Stimulated activated effector memory CD8-positive, alpha-beta T cell treated with anti-CD3 and anti-CD28 coated beads, Interleukin-12 subunit alpha, Interleukin-12 subunit beta, amount 100 ng/mL, for 72 hours (primary cell): ENCODE data around the gene ZBTB7A.
A peak's percentile ranks its signal among the peaks of the same experiment; 100 is the strongest.

Source experiments
- ATAC-seq: fragments of 150-1000 bp; cut with Tn5 transposase; 2 replicates; pipeline ENCODE4 v1.10.0; 2021
- DNase-seq, 2 donors: peaks; one replicate each; pipeline ENCODE4 v3.0.0; 2021 to 2022; ENCODE audit warnings: low spot score in 2 of 2
- H3K27ac Mint-ChIP-seq: one replicate; pipeline ENCODE4 v1.8.0; 2022; ENCODE audit warnings: mild to moderate bottlenecking, mixed read lengths
- H3K36me3 Mint-ChIP-seq: one replicate; pipeline ENCODE4 v1.8.0; 2022; ENCODE audit warnings: mild to moderate bottlenecking, mixed read lengths
- H3K4me1 Mint-ChIP-seq: one replicate; pipeline ENCODE4 v1.8.0; 2022; ENCODE audit warnings: mixed read lengths
- H3K4me3 Mint-ChIP-seq: one replicate; pipeline ENCODE4 v1.8.0; 2022; ENCODE audit warnings: mild to moderate bottlenecking, mixed read lengths
- H3K9me3 Mint-ChIP-seq: one replicate; pipeline ENCODE4 v1.8.0; 2022; ENCODE audit warnings: mixed read lengths

Gene ZBTB7A

DNA sequence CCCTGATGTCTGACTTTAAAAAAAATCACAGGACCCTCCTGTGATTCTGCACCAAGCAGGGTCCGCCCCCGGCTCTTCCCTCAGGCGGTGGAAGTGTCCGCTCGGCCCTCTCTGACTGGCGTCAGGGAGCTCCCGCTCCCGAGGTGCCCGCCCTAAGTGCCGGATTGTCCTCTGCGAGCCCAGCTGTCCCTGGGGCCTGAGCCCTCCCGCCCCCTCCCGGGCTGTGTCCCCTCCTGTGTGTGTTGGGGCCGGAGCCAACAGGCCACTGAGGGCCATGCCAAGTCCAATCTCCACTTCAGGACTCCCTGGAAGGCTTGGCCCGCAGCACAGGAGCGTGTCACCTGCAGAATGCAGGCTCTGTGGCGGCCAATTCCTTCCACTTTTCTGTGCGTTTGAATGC is 31.8 kb upstream of the ZBTB7A start:
- no peak for ATAC-seq
- Mint-ChIP-seq H3K9me3 (no peaks in the 10 kb centered on the region), H3K36me3 (peaks cover 64% of the 10 kb centered on the region), H3K4me1 (peaks cover 6% of the 10 kb centered on the region), H3K4me3 (no peak overlapping the region), H3K27ac (no peak overlapping the region)
- no peak for DNase-seq

DNA sequence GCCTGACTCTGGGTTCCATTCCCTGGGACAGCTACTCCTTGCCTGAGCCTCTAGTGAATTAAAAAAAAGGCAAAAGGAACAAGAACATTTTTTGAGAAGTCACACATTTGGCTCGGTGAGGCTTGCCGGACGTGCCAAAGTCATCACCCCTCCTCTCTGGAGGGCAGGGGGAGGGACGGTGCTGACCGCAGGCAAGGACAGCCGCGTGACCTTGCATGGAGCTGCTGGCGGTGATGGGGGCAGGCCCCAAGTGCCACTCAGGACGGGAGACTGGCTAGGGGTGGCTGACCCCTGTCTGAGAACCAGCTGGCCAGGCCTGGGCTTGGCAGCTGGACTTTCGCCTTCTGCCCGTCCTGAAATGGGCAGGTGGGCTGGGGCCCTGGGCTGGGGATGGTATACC is 30.8 kb upstream of the ZBTB7A start:
- ATAC-seq: no peak
- Mint-ChIP-seq H3K4me3 (no peak overlapping the region), H3K36me3 (peaks cover 71% of the 10 kb centered on the region), H3K9me3 (no peaks in the 10 kb centered on the region), H3K27ac (peak overlapping the region; percentile 65), H3K4me1 (peaks cover 4% of the 10 kb centered on the region)
- DNase-seq: no peak

DNA sequence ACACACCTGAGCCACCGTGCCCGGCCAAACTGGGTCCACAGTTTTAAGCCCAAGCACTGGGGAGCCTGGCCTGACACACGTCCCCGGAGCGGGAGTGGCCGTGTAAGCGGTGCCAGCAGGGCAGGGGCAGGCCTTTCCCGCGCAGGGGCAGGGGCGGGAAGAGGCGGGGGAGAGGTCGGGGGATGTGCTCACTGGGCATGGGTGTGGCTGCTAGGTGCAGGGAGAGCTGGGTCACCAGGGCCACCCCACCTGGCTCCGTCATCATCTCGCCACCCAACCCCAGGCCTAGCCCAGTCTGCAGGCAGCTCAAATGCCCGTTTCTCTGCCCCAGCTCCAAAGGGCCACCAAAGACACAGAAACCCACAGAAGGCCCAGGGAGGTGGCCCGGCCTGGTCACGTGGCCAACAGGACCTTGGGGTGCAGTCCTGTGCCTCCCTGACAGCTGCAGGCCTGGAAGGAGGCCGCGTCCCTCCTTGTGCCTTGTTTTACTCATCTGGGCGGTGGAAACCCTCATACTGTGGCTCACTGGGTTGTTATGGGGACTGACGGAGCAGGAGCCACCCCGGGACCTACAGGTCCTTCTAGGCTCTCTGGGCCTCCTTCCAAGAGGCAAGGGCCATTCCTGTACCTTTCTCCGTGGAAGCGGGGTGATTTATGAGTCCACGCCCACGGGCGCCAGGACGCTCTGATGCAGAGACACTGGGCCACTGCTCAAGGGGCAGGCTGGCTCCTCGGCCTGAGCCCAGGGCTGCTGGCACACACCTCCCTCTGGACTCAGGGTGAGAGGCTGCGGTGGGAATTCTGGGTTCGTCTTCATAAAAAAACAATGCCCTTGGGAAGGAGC is 29.6 kb upstream of the ZBTB7A start:
- peaks cover 4% of the 10 kb centered on the region for H3K4me1 Mint-ChIP-seq
- no peak overlapping the region for H3K4me3 Mint-ChIP-seq
- peak overlapping the region; percentile 65 for H3K27ac Mint-ChIP-seq
- peaks cover 65% of the 10 kb centered on the region for H3K36me3 Mint-ChIP-seq
- ATAC-seq (no peak), DNase-seq (no peak)
- no peaks in the 10 kb centered on the region for H3K9me3 Mint-ChIP-seq

DNA sequence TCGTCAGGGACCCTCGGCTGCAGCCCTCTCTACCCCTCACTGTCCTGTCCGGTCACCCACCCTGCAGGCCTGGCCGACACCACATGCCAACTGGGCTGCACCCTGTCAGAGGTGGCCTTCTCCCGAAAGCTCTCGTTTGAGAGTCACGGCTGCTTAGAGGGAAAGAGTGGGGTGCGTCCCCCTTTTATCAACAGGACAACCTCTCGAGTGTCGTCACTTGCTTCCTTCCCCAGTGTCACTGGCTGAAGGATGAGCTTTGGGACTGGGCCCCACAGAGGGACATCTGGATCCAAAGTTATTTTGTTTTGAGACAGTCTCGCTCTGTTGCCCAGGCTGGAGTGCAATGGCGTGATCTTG is 28.8 kb upstream of the ZBTB7A start:
- H3K4me1 Mint-ChIP-seq: peaks cover 7% of the 10 kb centered on the region
- no peak for ATAC-seq
- no peaks in the 10 kb centered on the region for H3K9me3 Mint-ChIP-seq
- no peak overlapping the region for H3K4me3 Mint-ChIP-seq
- DNase-seq: no peak
- H3K36me3 Mint-ChIP-seq: peaks cover 61% of the 10 kb centered on the region
- no peak overlapping the region for H3K27ac Mint-ChIP-seq

DNA sequence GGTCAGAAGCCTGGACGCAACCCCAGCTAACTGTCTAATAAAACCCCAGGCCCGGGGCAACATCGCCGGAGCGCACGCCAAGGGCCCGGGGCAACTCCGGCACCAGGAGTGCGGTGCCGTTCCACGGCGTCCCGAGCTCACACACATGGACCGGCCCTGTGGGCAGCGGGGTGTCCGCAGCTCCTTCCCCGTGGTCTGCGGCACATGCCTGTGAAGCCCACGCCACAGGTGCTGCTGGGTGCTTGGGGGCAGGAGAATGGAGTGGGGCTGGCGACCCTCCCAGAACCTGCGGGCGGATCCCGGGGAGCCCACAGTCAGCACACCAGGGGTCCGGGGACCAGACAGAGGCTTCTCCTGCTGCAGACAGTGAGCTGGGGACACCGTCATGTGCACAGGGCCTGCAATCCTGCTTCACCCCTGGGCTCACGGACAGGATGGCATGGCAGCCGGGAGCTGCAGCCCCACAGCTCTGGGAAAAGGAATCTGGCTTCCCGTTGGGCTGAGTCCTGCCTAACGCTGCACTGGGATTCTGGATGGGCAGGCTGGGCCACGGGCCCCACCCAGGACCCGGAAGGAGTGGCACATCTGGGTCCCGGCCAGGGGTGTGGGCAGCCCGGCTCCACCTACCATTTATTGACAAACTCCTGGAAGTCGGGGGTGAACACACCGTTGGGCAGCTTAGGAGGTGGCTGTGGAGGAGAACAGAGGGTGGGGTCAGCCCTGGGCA is 28.2 kb upstream of the ZBTB7A start:
- ATAC-seq (no peak), DNase-seq (no peak)
- H3K9me3 Mint-ChIP-seq: no peaks in the 10 kb centered on the region
- H3K27ac Mint-ChIP-seq: no peak overlapping the region
- H3K36me3 Mint-ChIP-seq: peaks cover 56% of the 10 kb centered on the region
- peaks cover 13% of the 10 kb centered on the region for H3K4me1 Mint-ChIP-seq
- no peak overlapping the region for H3K4me3 Mint-ChIP-seq

DNA sequence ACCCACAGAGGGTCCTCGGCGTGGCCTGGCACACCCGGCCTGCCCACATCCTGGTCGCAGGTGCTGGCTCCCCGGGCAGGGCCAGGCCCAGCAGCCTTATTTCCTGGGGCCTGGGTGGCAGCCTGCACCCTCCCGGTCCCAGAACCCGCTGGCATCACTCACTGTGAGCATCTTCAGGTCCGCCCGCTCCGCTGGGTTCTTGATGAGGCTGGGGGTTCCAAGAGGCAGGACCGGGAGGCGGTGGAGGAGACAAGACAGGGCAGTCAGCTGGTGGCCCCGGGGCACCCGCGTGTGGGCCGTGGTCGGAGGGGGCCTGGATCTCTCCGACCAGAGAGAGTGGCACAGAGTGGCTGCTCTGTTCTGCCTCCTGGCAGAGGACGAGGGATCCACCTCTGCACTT is 27.6 kb upstream of the ZBTB7A start:
- no peak for ATAC-seq
- no peaks in the 10 kb centered on the region for H3K9me3 Mint-ChIP-seq
- H3K36me3 Mint-ChIP-seq: peaks cover 56% of the 10 kb centered on the region
- H3K4me1 Mint-ChIP-seq: peaks cover 19% of the 10 kb centered on the region
- DNase-seq: no peak
- no peak overlapping the region for H3K4me3 Mint-ChIP-seq
- H3K27ac Mint-ChIP-seq: no peak overlapping the region

DNA sequence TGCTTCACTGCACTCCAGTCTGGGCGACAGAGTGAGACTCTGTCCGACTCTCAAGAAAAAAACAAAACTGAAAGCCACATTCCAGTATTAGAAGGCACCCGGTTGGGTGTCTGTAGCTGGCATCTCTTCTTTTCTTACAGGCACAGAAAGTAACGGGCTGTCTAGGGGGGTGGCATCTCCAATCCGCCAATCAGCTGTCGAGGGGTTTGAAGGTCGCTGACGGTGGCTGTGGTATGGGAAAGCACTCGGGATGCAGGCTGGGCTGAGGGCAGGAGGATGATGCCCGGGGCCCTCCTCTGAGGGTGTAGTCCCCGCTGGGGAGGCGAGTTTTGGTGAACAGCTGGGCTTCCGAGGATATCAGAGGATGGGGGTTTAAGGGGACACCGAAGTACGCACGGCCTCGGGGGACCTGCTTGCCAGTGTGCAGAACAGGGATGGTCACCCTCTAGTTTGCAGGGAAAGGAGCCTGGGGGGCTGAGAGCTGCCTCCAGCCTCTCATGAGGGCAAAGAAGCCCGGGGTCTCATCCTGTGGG is 27.0 kb upstream of the ZBTB7A start:
- ATAC-seq (no peak), DNase-seq (no peak)
- Mint-ChIP-seq H3K4me1 (peaks cover 23% of the 10 kb centered on the region), H3K27ac (peak overlapping the region; percentile 60), H3K9me3 (no peaks in the 10 kb centered on the region), H3K36me3 (peaks cover 56% of the 10 kb centered on the region), H3K4me3 (no peak overlapping the region)

- ATAC-seq: no peak
- Mint-ChIP-seq H3K4me3 (peak overlapping the region; percentile 82), H3K9me3 (no peaks in the 10 kb centered on the region), H3K27ac (peak overlapping the region; percentile 98), H3K36me3 (peaks cover 59% of the 10 kb centered on the region), H3K4me1 (peaks cover 42% of the 10 kb centered on the region)
- DNase-seq: no peak
These were observed 23.9 kb upstream of the ZBTB7A start for GRCh38 chr19:4090356-4091220.

DNA sequence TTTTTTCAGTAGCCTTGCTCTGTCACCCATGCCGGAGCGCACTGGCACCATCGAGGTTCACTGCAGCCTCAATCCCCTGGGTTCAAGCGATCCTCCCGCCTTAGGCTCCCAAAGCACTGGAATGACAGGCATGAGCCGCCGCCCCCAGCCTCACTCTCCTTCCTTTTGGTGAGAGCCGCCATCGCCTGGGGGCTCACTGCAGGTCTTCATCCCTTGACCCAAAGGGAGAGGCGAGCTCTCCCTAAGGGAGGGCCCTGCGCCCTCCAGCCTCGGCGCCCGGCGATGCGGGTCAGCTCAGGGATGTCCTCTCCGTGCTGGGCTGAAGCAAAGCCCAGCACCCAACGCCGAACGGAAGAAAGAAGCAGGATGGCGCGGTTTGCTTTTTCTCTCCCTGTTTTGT is 23.2 kb upstream of the ZBTB7A start:
- peaks cover 60% of the 10 kb centered on the region for H3K36me3 Mint-ChIP-seq
- ATAC-seq (no peak), DNase-seq (no peak)
- H3K4me1 Mint-ChIP-seq: peaks cover 42% of the 10 kb centered on the region
- H3K4me3 Mint-ChIP-seq: peak overlapping the region; percentile 82
- peak overlapping the region; percentile 98 for H3K27ac Mint-ChIP-seq
- H3K9me3 Mint-ChIP-seq: no peaks in the 10 kb centered on the region

DNA sequence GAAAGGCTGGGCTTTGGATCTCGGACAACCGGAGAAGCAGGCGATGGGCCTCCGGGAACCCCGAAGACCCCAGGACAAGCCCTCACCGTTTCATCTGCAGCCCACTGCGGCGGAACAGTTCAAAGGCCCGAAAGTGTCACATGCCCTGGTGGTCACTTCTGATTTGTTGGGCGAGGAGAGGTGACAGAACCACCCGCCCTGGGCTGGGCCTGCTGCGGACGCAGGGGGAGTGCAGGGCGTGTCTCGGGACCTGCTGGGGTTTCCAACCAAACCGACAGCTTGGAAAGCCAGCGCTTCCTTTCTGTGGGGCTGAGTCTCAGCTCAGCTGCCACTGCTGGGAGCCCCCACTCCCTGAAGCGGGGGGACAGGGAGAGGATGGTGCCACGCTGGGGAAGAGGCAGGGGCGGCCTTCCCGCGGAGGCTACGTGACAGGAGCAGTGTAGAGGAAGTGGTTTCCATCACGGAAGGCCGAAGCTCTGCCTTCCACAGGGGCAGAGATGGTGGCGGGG is 22.8 kb upstream of the ZBTB7A start:
- H3K9me3 Mint-ChIP-seq: no peaks in the 10 kb centered on the region
- DNase-seq (peak; percentile 53 to 84), ATAC-seq (peak; percentile 88)
- H3K27ac Mint-ChIP-seq: peak overlapping the region; percentile 98
- H3K4me1 Mint-ChIP-seq: peaks cover 46% of the 10 kb centered on the region
- peak overlapping the region; percentile 82 for H3K4me3 Mint-ChIP-seq
- H3K36me3 Mint-ChIP-seq: peaks cover 63% of the 10 kb centered on the region

GRCh38 chr19:4088975-4089374 is 22.3 kb upstream of the ZBTB7A start:
- H3K27ac Mint-ChIP-seq: peak overlapping the region; percentile 98
- H3K36me3 Mint-ChIP-seq: peaks cover 62% of the 10 kb centered on the region
- H3K4me1 Mint-ChIP-seq: peaks cover 50% of the 10 kb centered on the region
- ATAC-seq: peak; percentile 75
- no peak for DNase-seq
- H3K4me3 Mint-ChIP-seq: peak overlapping the region; percentile 82
- H3K9me3 Mint-ChIP-seq: no peaks in the 10 kb centered on the region

- peaks cover 53% of the 10 kb centered on the region for H3K36me3 Mint-ChIP-seq
- H3K27ac Mint-ChIP-seq: peak overlapping the region; percentile 98
- no peaks in the 10 kb centered on the region for H3K9me3 Mint-ChIP-seq
- peak overlapping the region; percentile 82 for H3K4me3 Mint-ChIP-seq
- H3K4me1 Mint-ChIP-seq: peaks cover 59% of the 10 kb centered on the region
- DNase-seq (no peak), ATAC-seq (no peak)
These were observed 21.3 kb upstream of the ZBTB7A start for GRCh38 chr19:4087787-4088679.

DNA sequence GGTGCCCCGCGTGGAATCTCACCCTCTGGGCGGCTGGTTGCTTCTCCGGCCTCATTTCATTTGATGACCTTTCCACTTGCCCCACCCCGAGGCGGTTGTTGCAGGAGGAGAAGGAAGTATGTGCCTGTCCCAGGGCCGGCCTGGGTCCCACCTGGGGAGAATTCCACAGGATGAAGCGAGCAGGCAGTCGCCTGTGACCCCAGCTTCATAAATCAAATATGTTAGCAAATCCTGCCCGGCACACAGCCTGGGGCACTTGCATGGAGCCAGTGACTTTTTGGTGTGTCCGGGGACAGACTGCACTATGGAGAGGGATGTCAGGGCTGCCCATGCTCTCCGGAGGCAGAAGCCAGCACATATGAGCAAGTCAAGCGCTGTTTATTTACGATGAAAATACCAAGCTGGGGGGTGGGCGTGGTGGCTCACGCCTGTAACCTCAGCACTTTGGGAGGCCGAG is 19.7 kb upstream of the ZBTB7A start:
- H3K9me3 Mint-ChIP-seq: no peaks in the 10 kb centered on the region
- H3K4me3 Mint-ChIP-seq: no peak overlapping the region
- ATAC-seq (no peak), DNase-seq (no peak)
- peak overlapping the region; percentile 98 for H3K27ac Mint-ChIP-seq
- H3K36me3 Mint-ChIP-seq: peaks cover 51% of the 10 kb centered on the region
- H3K4me1 Mint-ChIP-seq: peaks cover 60% of the 10 kb centered on the region

DNA sequence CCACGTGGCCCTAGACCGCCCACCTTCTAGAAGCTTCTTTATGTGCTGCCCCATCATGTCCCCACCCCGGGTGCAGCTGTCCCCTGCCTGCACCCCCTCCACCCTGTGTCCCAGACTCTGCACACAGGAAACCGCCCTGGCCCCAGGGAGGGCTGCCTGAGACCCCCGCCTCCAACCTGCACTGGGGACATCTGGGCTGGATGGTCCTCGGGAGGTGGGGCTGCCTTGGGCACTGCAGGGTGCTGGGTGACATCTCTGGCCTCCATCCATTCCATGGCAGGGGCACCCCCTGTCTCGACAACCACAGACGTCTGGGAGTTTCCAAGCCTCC is 17.8 kb upstream of the ZBTB7A start:
- ATAC-seq: no peak
- H3K27ac Mint-ChIP-seq: peak overlapping the region; percentile 91

More for the DNA sequence above, 17.8 kb upstream of the ZBTB7A start:
- Mint-ChIP-seq H3K4me1 (peaks cover 47% of the 10 kb centered on the region), H3K4me3 (peak overlapping the region; percentile 57), H3K36me3 (peaks cover 46% of the 10 kb centered on the region), H3K9me3 (no peaks in the 10 kb centered on the region)
- no peak for DNase-seq
